ENCODE measurements around the gene ZFAND6.
"Not testable (repeated sequence)": the region's sequence is repeated elsewhere in the genome, so short reads cannot be mapped to it uniquely, and the experiment has no call there.

The ZFAND6 gene

DNA sequence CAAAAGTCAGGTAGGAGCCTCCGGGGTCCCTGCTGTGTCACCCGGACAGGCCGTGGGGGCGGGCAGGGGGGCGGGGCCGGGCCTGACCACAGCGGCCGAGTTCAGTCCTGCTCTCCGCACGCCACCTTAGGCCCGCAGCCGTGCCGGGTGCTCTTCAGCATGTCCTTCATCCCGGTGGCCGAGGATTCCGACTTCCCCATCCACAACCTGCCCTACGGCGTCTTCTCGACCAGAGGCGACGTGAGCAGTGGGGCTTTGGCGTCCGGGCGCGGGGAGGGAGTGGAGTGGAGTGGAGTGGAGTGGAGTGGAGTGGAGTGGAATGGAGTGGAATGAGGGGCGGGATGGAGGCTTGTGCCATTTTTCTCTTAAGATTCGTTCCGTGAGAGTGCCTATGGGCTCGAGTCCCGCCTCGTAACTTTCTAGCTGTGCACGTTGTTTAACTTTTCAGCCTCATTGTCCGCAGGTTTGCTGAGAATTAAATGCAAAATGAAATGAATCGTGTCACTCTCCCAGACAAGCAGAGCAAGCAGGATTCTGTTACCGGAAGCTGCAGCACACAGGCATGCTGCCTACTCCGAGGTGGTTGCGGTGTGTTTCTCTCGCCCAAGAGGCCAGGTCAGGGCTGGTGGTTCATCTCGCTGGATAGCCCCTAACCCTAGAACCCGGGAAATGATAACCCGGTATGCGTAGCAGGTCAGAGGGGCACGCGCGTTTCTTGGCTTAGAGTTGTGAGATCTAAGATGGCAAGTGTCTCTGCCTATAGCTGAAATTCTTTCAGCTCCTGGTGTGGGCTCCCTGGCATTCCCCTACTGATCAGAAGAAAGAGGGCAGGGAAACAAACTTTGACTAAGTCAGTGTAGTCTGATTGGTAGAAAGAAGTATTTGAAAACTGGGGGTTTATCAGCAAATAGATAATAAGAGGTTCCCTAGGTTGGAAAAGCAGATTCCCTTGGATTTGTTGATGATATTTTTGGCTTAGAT is 93.7 kb downstream of the ZFAND6 start, which contains the start of gene FAH:
Gene FAH (plus strand): TSS at position 104 of the 981 bp plus-strand sequence. CDS start 56 bp downstream, at position 160.
- peak within 1 kb of the TSS; percentile 65 for H3K9ac ChIP-seq (ENCODE audit: low read depth, low read length)
- H3K4me3 ChIP-seq (ENCODE audit: low read depth, low read length): peak within 1 kb of the TSS; percentile 91
- H3K27me3 ChIP-seq (ENCODE audit: control insufficient read depth, insufficient read depth, low read length): no peaks in the 10 kb centered on the region
- peaks cover 6% of the 10 kb centered on the region for H3K4me1 ChIP-seq (ENCODE audit: control insufficient read depth, insufficient read depth, low read length)
- H3K9me3 ChIP-seq (ENCODE audit: control insufficient read depth, insufficient read depth, low read length): no peaks in the 10 kb centered on the region
- H3K36me3 ChIP-seq (ENCODE audit: control insufficient read depth, insufficient read depth, low read length): peaks cover 3% of the 10 kb centered on the region

DNA sequence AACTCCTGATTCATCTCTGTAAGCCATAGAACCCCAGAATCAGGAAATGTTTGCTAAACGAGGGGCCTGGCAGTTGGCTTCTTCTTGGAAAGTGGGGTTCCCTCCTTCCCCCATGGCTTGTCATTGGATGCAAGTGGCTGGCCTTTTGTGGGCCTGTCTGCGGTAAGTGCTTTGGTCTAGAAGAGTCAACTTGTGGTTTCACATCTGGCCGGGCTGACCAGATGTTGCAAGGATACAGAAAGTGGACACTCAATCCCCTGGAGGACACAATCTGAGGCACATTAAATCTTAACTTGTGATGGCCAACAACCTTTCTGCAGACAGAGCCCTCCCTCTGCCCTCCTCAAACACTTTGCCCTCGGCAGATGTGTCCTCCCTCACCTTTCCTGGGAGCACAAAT is 94.4 kb downstream of the ZFAND6 start:
- H3K9ac ChIP-seq (ENCODE audit: low read depth, low read length): no peak overlapping the region
- H3K36me3 ChIP-seq (ENCODE audit: control insufficient read depth, insufficient read depth, low read length): peaks cover 3% of the 10 kb centered on the region
- H3K4me1 ChIP-seq (ENCODE audit: control insufficient read depth, insufficient read depth, low read length): peaks cover 6% of the 10 kb centered on the region
- H3K4me3 ChIP-seq (ENCODE audit: low read depth, low read length): peak overlapping the region; percentile 91
- H3K27me3 ChIP-seq (ENCODE audit: control insufficient read depth, insufficient read depth, low read length): no peaks in the 10 kb centered on the region
- H3K9me3 ChIP-seq (ENCODE audit: control insufficient read depth, insufficient read depth, low read length): no peaks in the 10 kb centered on the region

DNA sequence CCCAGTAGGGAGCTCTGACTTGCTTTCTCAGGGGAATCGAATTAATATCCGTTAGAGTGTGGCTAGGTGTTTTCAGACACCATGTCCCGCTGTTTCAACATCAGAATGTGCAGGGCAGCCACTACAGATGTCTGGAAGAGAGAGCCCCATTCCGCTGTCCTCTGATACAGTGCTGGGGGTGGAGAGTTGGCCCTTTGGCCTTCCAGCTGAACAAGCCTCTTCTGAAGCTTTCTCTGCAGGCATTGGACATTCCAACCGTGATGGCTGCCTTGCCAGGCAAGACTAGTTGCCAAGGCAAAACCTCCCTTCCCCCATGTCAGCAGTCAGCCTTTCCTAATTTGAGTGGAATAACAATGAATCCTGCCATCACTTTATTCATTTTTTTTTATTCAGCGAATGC is 94.9 kb downstream of the ZFAND6 start:
- Histone ChIP-seq H3K9ac (ENCODE audit: low read depth, low read length) (no peak overlapping the region), H3K4me3 (ENCODE audit: low read depth, low read length) (no peak overlapping the region), H3K27me3 (ENCODE audit: control insufficient read depth, insufficient read depth, low read length) (no peaks in the 10 kb centered on the region)

DNA sequence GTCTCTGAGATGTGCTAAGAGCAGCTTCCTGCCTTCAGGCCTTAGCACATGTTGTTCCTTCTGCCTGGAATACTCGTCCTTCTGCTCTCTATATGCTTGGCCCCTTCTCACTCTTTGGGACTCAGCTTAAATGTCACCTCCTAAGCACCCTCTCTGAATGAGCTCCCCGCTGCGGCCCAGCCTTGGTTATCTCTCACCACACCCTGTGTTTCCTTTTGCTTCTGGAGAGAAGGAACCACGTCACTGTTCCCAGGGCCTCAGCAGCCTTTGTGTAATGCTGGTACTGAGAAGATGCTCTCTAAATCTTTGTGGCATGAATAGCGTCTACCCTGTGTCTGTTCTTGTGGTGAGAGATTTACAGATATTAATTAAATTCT is 95.5 kb downstream of the ZFAND6 start:
- H3K4me1 ChIP-seq (ENCODE audit: control insufficient read depth, insufficient read depth, low read length): peaks cover 6% of the 10 kb centered on the region
- H3K4me3 ChIP-seq (ENCODE audit: low read depth, low read length): no peak overlapping the region
- no peak overlapping the region for H3K9ac ChIP-seq (ENCODE audit: low read depth, low read length)
- no peaks in the 10 kb centered on the region for H3K9me3 ChIP-seq (ENCODE audit: control insufficient read depth, insufficient read depth, low read length)
- H3K27me3 ChIP-seq (ENCODE audit: control insufficient read depth, insufficient read depth, low read length): no peaks in the 10 kb centered on the region
- peaks cover 8% of the 10 kb centered on the region for H3K36me3 ChIP-seq (ENCODE audit: control insufficient read depth, insufficient read depth, low read length)

More for the DNA sequence above, 94.9 kb downstream of the ZFAND6 start:
- Histone ChIP-seq H3K36me3 (ENCODE audit: control insufficient read depth, insufficient read depth, low read length) (peaks cover 6% of the 10 kb centered on the region), H3K9me3 (ENCODE audit: control insufficient read depth, insufficient read depth, low read length) (no peaks in the 10 kb centered on the region), H3K4me1 (ENCODE audit: control insufficient read depth, insufficient read depth, low read length) (peaks cover 6% of the 10 kb centered on the region)

DNA sequence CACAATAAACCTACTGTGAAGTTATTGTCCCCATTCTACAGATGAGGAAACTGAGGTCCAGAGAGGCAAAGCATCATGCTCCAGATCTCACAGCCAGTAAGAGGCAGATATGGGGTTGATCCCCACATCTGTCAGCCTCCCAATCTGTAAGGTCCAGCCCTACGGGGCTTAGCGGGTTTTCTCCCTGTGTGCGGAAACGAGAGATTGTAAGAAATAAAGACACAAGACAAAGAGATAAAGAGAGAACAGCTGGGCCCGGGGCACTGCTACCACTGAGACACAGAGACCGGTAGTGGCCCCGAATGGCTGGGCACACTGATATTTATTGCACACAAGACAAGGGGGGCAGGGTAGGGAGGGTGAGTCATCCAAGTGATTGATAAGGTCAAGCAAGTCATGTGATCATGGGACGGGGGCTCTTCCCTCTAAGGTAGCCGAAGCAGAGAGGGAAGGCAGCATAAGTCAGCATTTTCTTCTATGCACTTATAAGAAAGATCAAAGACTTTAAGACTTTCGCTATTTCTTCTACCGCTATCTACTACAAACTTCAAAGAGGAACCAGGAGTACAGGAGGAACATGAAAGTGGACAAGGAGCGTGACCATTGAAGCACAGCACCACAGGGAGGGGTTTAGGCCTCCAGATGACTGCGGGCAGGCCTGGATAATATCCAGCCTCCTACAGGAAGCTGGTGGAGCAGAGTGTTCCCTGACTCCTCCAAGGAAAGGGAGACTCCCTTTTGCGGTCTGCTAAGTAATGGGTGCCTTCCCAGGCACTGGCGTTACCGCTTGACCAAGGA is 96.1 kb downstream of the ZFAND6 start:
- H3K27me3 ChIP-seq (ENCODE audit: control insufficient read depth, insufficient read depth, low read length); H3K4me1 ChIP-seq (ENCODE audit: control insufficient read depth, insufficient read depth, low read length); H3K4me3 ChIP-seq (ENCODE audit: low read depth, low read length); H3K9me3 ChIP-seq (ENCODE audit: control insufficient read depth, insufficient read depth, low read length); H3K36me3 ChIP-seq (ENCODE audit: control insufficient read depth, insufficient read depth, low read length); H3K9ac ChIP-seq (ENCODE audit: low read depth, low read length): not testable (repeated sequence)

DNA sequence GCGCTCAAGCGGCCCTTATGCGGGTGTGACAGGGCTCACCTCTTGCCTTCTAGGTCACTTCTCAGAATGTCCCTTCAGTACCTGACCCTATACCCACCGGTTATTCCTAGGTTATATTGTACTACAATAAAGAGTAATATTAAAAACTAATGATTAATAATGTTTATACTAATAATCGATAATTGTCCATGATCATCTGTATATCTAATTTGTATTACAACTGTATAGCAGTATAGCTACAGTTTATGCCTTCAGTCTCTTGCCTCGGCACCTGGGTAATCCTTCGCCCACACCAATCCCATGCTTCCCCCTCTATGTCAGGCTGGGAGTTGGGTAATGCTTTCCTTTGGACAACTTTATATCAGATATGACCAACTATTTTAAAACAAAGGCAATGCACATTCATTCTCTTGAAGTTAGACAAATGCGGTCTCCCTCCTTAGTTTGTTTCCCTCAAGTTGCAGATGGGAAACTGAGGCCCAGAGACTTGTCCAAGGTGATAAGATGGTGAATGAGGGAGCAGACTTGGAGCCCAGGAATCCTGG is 96.8 kb downstream of the ZFAND6 start:
- Histone ChIP-seq H3K27me3 (ENCODE audit: control insufficient read depth, insufficient read depth, low read length) (no peaks in the 10 kb centered on the region), H3K36me3 (ENCODE audit: control insufficient read depth, insufficient read depth, low read length) (peaks cover 8% of the 10 kb centered on the region), H3K9me3 (ENCODE audit: control insufficient read depth, insufficient read depth, low read length) (no peaks in the 10 kb centered on the region), H3K4me1 (ENCODE audit: control insufficient read depth, insufficient read depth, low read length) (peaks cover 6% of the 10 kb centered on the region), H3K4me3 (ENCODE audit: low read depth, low read length) (no peak overlapping the region), H3K9ac (ENCODE audit: low read depth, low read length) (no peak overlapping the region)

DNA sequence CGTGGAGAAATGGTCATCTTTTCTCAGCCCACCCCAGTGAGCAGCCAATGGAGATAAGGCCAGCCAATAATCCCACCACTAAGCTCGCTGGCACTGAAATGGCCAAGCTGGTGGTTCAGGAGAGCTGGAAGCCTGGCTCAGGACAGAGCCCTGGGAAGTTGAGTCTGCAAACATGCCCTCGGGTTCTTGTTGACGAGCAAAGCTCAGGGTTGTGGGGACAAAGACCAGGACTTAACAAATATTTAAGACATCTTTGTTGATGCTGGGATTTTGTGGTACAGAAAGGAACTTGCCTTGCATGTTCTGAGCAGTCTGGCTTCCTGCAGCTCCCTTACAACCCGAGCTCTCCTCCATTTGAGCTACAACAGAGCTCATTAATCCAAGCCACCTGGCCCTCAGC is 97.7 kb downstream of the ZFAND6 start:
- no peaks in the 10 kb centered on the region for H3K9me3 ChIP-seq (ENCODE audit: control insufficient read depth, insufficient read depth, low read length)
- no peaks in the 10 kb centered on the region for H3K4me1 ChIP-seq (ENCODE audit: control insufficient read depth, insufficient read depth, low read length)
- no peak overlapping the region for H3K4me3 ChIP-seq (ENCODE audit: low read depth, low read length)
- H3K36me3 ChIP-seq (ENCODE audit: control insufficient read depth, insufficient read depth, low read length): peaks cover 11% of the 10 kb centered on the region
- no peak overlapping the region for H3K9ac ChIP-seq (ENCODE audit: low read depth, low read length)
- H3K27me3 ChIP-seq (ENCODE audit: control insufficient read depth, insufficient read depth, low read length): no peaks in the 10 kb centered on the region

DNA sequence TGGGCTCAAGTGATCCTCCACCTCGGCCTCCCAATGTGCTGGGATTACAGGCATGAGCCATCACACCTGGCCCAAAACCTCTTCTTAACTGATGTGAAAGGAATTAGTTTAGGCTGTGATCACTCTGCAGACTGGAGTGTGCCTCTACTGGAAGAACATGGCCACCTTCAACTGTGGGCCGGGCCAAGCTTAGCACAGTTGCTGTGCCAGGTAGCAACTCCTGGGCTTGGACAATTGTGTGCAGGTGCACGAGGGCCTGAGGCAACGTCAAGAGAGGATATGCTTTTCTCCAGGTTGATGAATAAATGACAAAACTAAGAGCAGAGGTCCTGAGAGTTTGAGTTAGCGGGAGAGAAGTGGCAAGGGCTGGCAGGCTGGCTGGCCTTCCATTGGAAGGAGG is 99.8 kb downstream of the ZFAND6 start:
- Histone ChIP-seq H3K4me3 (ENCODE audit: low read depth, low read length) (no peak overlapping the region), H3K36me3 (ENCODE audit: control insufficient read depth, insufficient read depth, low read length) (peaks cover 14% of the 10 kb centered on the region), H3K9ac (ENCODE audit: low read depth, low read length) (no peak overlapping the region), H3K9me3 (ENCODE audit: control insufficient read depth, insufficient read depth, low read length) (no peaks in the 10 kb centered on the region), H3K4me1 (ENCODE audit: control insufficient read depth, insufficient read depth, low read length) (no peaks in the 10 kb centered on the region), H3K27me3 (ENCODE audit: control insufficient read depth, insufficient read depth, low read length) (no peaks in the 10 kb centered on the region)

DNA sequence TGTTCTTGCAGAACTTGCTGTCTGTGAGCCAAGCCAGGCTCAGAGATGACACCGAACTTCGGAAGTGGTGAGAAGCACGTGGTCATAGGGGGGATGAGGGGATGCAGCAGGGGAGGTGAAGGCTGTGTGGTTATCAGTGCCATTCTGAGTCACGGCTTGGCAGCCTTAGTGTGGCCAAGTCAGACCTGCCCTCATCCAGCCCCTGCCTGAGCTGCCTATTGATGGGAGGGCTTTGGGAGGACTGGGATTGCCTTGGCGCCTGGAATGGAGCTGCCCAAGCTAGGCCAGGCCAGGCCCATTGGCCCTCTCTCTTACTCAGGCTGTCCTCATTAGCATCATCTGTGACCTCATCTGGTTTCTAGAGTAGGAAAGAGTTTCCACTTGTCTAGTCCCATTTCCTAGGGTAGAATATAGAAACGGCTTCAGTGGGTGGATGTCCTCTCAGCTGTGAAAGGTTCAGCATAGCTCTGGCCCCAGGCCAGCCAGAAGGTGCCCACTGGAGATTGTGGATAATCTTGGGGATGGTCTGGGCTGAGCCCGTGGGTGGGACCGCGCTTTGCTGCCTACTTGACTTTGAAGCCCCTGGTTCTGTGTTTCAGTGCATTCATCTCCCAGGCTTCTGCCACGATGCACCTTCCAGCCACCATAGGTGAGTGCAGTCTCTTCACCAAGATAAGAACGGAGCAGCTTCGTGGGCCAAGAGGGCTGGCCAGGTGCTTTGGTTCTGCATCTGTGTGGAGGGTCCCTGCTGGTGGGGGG is 100.5 kb downstream of the ZFAND6 start:
- no peaks in the 10 kb centered on the region for H3K27me3 ChIP-seq (ENCODE audit: control insufficient read depth, insufficient read depth, low read length)
- H3K9me3 ChIP-seq (ENCODE audit: control insufficient read depth, insufficient read depth, low read length): no peaks in the 10 kb centered on the region
- H3K9ac ChIP-seq (ENCODE audit: low read depth, low read length): no peak overlapping the region
- no peaks in the 10 kb centered on the region for H3K4me1 ChIP-seq (ENCODE audit: control insufficient read depth, insufficient read depth, low read length)
- peaks cover 14% of the 10 kb centered on the region for H3K36me3 ChIP-seq (ENCODE audit: control insufficient read depth, insufficient read depth, low read length)
- H3K4me3 ChIP-seq (ENCODE audit: low read depth, low read length): no peak overlapping the region

DNA sequence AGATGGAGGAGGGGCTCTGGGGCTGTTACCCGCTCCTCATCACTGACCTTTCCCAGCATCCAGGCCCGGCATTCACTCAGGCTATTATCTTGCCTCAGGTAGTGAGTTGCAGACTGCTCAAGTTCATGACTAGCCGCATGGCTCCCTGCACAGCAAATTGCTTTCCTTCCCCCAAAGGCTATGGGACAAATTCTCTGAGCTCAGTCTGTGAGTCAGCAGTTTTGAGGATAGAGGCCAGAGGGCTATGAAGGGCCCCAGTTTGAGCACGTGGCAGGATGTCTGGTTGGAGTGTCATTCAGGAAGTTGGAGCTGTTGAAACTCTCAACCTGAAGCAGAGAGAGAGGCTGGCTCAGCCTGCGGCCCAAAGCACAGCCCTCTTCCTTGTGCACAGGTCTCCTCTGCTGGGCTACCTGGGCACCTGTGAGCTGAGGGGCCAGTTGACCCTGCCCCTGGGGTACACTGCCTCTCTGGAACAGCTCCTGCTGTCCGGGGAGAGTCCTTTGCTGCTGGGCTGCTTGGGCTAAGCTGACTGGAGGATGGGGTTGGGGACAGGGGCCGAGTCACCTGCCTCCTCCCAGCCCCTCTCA is 101.2 kb downstream of the ZFAND6 start:
- Histone ChIP-seq H3K27me3 (ENCODE audit: control insufficient read depth, insufficient read depth, low read length) (no peaks in the 10 kb centered on the region), H3K9ac (ENCODE audit: low read depth, low read length) (no peak overlapping the region), H3K36me3 (ENCODE audit: control insufficient read depth, insufficient read depth, low read length) (peaks cover 14% of the 10 kb centered on the region), H3K9me3 (ENCODE audit: control insufficient read depth, insufficient read depth, low read length) (no peaks in the 10 kb centered on the region), H3K4me3 (ENCODE audit: low read depth, low read length) (no peak overlapping the region), H3K4me1 (ENCODE audit: control insufficient read depth, insufficient read depth, low read length) (no peaks in the 10 kb centered on the region)

All from iPS-15b (cell line).